HT-29 (cell line): ENCODE measurements around the gene KCNK3. TPM values are rescaled to one million over a fixed set of nuclear protein-coding genes. Genes with fewer than 3 reads are reported as not detected.
"Not testable (repeated sequence)": the region's sequence is repeated elsewhere in the genome, so short reads cannot be mapped to it uniquely, and the experiment has no call there.

Experiments used
- DNase-seq: peaks from one replicate; pipeline ENCODE4 v3.0.0-alpha.2; 2015; ENCODE audit warnings: low spot score
- total RNA-seq: library from RNA; depleted of rRNA; stranded (reverse); fragments of >200 nt; shearing (Covaris generic); gene quantifications from 2 replicates; pipeline ENCODE4 v1.2.3, GENCODE V29; 2014

The KCNK3 gene
- total RNA-seq, 1 experiment from 2014 or later, result not detected

- DNase-seq, result no peak
Measured at GRCh38 chr2:26729311-26729710, 36.8 kb downstream of the KCNK3 start.

- no peak for DNase-seq
Measured at GRCh38 chr2:26730549-26731344, 38.2 kb downstream of the KCNK3 start.

GRCh38 chr2:26731714-26732113, 39.2 kb downstream of the KCNK3 start:
- DNase-seq, result no peak

- no peak for DNase-seq
Measured at GRCh38 chr2:26732446-26732845, 39.9 kb downstream of the KCNK3 start.

GRCh38 chr2:26733413-26733812, 40.9 kb downstream of the KCNK3 start:
- DNase-seq, result no peak

- DNase-seq, result no peak
Measured at GRCh38 chr2:26735097-26735496, 42.6 kb downstream of the KCNK3 start.

GRCh38 chr2:26735883-26736588, 43.5 kb downstream of the KCNK3 start:
- no peak for DNase-seq

- DNase-seq, result no peak
Measured at GRCh38 chr2:26737221-26737620, 44.7 kb downstream of the KCNK3 start.

- DNase-seq, result no peak
Measured at GRCh38 chr2:26738481-26738880, 46.0 kb downstream of the KCNK3 start.

GRCh38 chr2:26739514-26739913, 47.0 kb downstream of the KCNK3 start:
- no peak for DNase-seq

- DNase-seq, result no peak
Measured at GRCh38 chr2:26740346-26740745, 47.8 kb downstream of the KCNK3 start.

- DNase-seq, result no peak
Measured at GRCh38 chr2:26740890-26741302, 48.4 kb downstream of the KCNK3 start.

GRCh38 chr2:26742048-26742770, 49.7 kb downstream of the KCNK3 start:
- DNase-seq, result no peak

- DNase-seq, result no peak
Measured at GRCh38 chr2:26743852-26744251, 51.3 kb downstream of the KCNK3 start.

GRCh38 chr2:26744953-26745352, 52.4 kb downstream of the KCNK3 start:
- no peak for DNase-seq

GRCh38 chr2:26745609-26746327, 53.2 kb downstream of the KCNK3 start:
- DNase-seq, result peak; percentile 90

GRCh38 chr2:26746934-26747333, 54.4 kb downstream of the KCNK3 start:
- DNase-seq, result no peak

GRCh38 chr2:26749787-26750420, 57.4 kb downstream of the KCNK3 start:
- not testable (repeated sequence) for DNase-seq

- not testable (repeated sequence) for DNase-seq
Measured at GRCh38 chr2:26750467-26750866, 57.9 kb downstream of the KCNK3 start.

- DNase-seq, result no peak
Measured at GRCh38 chr2:26752656-26753055, 60.1 kb downstream of the KCNK3 start.

GRCh38 chr2:26754539-26754938, 62.0 kb downstream of the KCNK3 start:
- DNase-seq, result no peak
